GM12865 (cell line): Measurements from ENCODE around the gene AGK.

ENCODE experiments used
- DNase-seq: peaks from one replicate; pipeline ENCODE4 v3.0.0; 2010; ENCODE audit warnings: low read depth
- H3K4me3 ChIP-seq: 2 replicates; pipeline ENCODE4 v1.5.1; 2011; ENCODE audit warnings: mild to moderate bottlenecking, low read depth, low read length, control low read depth
- TF ChIP-seq, protein P1 (sequence below): IDR thresholded peaks from 2 replicates; pipeline ENCODE4 v1.5.1; 2011; ENCODE audit warnings: low read length, control low read depth, low read depth, inconsistent platforms; ENCODE audit not compliant: insufficient read depth; ENCODE audit errors: missing control alignments

The AGK gene

DNA sequence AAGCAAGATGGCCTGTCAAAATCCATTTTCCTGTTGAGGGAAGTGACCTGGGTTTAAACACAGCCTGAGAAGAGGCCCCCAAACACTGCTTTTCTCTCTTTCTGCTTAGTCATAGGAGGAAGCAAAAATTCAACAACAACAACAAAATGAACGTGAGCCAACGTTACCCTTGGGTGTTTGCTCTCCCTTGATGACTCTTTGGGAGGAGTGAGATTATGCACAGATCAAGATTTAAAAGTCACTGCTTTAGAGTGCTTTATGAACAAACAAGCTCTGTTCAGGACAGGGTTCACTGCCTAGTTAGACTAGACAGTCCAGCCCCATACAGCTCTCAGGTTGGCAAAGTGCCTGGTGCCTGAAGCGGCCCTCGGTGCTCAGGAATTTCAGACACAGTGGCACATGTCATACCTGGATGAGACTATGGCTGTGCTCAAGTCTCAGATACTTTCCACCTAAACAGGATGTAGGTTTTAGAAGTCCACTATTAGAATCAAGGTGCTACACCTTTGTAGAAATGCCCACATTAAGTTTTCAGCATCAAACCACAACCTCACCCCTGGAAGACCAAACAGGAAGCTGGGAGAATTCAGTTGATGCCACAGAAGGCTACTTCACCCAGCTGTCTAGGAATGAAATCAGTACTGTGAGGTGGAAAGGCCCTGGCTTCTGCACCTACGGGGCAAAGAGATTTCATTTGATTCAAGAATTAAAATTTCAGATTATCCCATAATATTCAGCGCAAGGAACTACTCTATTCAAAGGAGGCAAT, 112.1 kb downstream of the AGK start:
- TF ChIP-seq, protein P1, sequence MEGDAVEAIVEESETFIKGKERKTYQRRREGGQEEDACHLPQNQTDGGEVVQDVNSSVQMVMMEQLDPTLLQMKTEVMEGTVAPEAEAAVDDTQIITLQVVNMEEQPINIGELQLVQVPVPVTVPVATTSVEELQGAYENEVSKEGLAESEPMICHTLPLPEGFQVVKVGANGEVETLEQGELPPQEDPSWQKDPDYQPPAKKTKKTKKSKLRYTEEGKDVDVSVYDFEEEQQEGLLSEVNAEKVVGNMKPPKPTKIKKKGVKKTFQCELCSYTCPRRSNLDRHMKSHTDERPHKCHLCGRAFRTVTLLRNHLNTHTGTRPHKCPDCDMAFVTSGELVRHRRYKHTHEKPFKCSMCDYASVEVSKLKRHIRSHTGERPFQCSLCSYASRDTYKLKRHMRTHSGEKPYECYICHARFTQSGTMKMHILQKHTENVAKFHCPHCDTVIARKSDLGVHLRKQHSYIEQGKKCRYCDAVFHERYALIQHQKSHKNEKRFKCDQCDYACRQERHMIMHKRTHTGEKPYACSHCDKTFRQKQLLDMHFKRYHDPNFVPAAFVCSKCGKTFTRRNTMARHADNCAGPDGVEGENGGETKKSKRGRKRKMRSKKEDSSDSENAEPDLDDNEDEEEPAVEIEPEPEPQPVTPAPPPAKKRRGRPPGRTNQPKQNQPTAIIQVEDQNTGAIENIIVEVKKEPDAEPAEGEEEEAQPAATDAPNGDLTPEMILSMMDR: no peak

DNA sequence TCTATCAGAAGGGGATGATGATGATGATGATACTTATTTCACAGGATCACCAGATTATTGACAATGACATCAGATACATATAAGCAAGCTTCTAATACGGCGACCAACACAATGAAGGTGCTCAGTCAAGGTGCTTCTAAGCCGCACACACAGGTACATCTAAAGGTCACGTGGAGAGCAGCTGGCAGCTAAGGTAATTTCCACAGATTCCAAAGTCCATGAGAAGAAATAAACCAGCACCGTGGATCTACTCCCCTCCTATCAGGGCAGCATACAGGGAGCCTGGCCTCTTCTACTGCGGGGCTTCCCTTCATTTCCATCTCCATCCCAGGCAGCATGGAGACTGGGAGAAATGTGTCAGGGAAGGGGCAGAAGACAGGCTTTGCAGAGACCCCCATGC, 113.2 kb downstream of the AGK start:
- DNase-seq: no peak
- no peak overlapping the region for H3K4me3 ChIP-seq
- TF ChIP-seq, protein P1: no peak

More for the DNA sequence above, 112.1 kb downstream of the AGK start:
- DNase-seq: no peak
- H3K4me3 ChIP-seq: no peak overlapping the region

DNA sequence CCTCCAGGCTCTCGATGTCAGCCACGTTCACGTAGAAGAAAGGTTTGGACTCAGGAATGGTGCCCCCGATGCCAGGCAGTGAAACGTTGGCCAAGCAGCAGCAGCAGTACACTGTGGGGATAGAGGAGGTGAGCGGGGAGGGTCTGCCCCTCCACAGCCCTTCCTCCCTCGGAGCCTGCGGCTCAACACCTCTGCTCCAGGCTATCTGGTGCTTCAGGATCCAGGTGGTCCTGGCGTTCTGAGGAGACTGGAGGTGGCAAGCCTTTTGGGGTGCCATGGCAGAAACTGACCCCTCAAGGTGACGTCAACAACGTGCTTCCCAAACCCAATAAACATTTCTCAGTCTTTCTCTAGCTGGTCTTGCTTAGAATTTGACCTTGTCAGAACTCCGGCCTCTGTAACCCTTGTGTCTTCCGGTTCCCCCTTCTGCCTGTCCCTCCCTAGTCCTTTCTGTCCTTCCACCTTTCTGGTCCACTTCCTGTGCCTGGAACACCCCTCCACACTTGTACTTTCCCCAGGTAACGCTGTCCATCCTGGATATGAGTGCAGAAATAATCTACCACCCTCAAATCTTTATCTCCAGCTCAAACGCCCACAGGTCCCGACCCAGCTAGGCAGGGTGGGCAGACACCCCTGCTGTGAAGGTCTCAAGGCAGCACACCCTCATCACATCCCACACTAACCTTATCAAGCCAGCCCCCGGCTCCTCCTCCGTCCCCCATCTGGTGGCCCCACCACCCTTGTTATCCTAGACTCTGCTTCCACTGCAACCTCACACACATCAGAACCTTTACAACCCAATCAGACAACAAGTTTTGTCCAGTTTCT, 114.2 kb downstream of the AGK start:
- DNase-seq: no peak
- H3K4me3 ChIP-seq: no peak overlapping the region
- TF ChIP-seq, protein P1: no peak

DNA sequence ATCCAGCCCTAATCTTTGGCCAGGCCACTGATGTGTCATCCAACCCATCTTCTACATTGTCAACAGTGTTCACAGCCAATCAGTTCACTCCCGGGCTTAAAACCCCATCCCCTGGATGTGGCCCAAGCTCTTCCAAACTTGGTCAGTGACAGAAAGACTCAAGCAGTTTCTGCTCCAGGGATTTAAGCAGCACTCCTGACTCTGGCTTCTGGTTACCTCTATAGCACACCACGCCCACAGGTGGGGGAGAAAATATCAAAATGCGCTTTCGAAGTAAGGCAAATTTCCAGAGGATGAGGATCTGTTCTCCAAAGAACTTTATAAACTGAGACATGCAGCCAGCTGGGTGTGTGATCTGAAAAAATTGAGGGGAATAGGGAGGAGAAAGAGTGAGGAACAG, 114.9 kb downstream of the AGK start:
- no peak overlapping the region for H3K4me3 ChIP-seq
- DNase-seq: no peak
- TF ChIP-seq, protein P1: no peak

DNA sequence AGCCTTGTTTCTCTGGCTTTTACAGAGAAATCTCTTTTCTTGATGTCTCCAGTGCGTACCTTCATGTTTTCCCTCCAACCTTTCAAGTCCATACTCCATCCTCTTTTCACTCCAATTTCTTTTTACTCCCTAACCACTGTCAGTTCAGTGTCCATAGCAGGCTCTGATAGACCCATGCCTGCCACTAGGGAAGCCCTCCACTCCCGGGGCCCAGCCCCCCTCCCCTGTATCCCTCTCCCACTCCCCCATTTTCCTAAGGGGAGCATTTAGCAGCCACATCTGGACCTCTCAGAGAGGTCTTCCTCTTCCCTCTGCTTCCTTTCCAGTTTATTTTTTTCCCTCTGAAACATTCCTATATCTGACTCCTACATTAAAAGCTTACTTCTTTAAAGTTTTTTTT, 117.6 kb downstream of the AGK start:
- H3K4me3 ChIP-seq: no peak overlapping the region
- no peak for DNase-seq
- TF ChIP-seq, protein P1: no peak

DNA sequence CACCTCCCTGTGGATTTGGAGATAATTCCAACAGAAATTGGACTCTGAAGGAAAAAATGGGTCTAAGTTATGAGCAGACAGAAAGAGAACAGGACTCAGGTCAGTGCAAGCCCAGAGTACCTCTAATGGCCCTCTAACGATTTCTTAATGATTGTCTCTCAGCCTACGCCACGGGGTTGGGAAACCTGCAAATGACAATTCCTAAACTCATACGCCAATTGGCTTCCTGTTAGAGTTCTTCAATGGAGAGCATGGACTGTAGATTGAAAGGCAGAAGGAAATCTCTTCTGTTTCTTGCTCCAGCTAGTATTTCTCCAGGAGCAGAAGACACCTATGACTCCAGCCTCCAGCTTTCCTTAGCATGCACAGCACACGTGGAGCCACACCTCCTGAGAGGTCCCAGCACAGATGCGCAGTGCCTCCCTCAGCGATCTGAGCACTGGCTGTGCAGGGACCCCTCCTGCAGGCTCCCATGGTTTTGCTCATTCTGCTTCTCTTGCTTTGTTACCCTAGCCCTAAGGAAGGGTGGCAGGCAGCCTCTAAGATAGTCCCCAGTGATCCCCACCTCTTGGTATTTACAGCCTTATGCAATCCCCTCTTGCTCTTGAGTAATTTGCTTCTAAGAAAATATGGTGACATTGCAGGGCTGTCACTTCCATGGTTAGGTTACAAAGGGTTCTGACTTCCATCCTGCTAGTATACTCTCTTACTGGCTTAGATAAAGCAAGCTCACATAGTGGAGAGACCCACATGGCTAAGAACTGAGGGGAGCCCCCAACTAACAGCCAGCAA, 120.7 kb downstream of the AGK start:
- TF ChIP-seq, protein P1: no peak
- no peak for DNase-seq
- H3K4me3 ChIP-seq: no peak overlapping the region
